Activated CD4-positive, alpha-beta T cell treated with anti-CD3 and anti-CD28 coated beads, Interleukin-2, amount 50 U/mL, for 1 hour (primary cell): ENCODE measurements around the gene L1CAM.
"Not testable (repeated sequence)": the region's sequence is repeated elsewhere in the genome, so short reads cannot be mapped to it uniquely, and the experiment has no call there.

Experiments used
- DNase-seq: peaks from one replicate; pipeline ENCODE4 v3.0.0-alpha.2; 2020

L1CAM gene

GRCh38 chrX:153825042-153825441 is 60.9 kb downstream of the L1CAM start:
- no peak for DNase-seq

GRCh38 chrX:153824348-153824747 is 61.6 kb downstream of the L1CAM start:
- DNase-seq = no peak

GRCh38 chrX:153821066-153821465 is 64.9 kb downstream of the L1CAM start:
- no peak for DNase-seq

- DNase-seq = no peak
These were observed 65.4 kb downstream of the L1CAM start for GRCh38 chrX:153820601-153821000.

GRCh38 chrX:153819384-153820040 is 66.5 kb downstream of the L1CAM start:
- no peak for DNase-seq

- peak; percentile 48 for DNase-seq
These were observed 67.2 kb downstream of the L1CAM start for GRCh38 chrX:153818571-153819383.

GRCh38 chrX:153818064-153818463 is 67.9 kb downstream of the L1CAM start:
- DNase-seq = not testable (repeated sequence)

GRCh38 chrX:153816831-153817690 is 68.9 kb downstream of the L1CAM start:
- peak; percentile 46 for DNase-seq

- no peak for DNase-seq
These were observed 71.2 kb downstream of the L1CAM start for GRCh38 chrX:153814591-153815315.

- DNase-seq = no peak
These were observed 72.8 kb downstream of the L1CAM start for GRCh38 chrX:153813161-153813560.

GRCh38 chrX:153812220-153812619 is 73.8 kb downstream of the L1CAM start:
- DNase-seq = no peak
